Measurements from ENCODE around the gene NDUFA13.

The NDUFA13 gene

GRCh38 chr19:19527674-19528625 lies 11.9 kb downstream of the NDUFA13 start:
- no peaks in the 10 kb centered on the region for H3K9me3 ChIP-seq (ENCODE audit: insufficient read depth, low read length)
- peaks cover 73% of the 10 kb centered on the region for H3K36me3 ChIP-seq (ENCODE audit: insufficient read depth, insufficient read length, low read length)
- TF ChIP-seq ZNF274 (IDR thresholded peaks at IDR 0.05; ENCODE audit: low read depth, low read length) (no peak), YY1 (IDR thresholded peaks at IDR 0.05; ENCODE audit: insufficient read depth, insufficient read length) (no peak), SUZ12 (IDR thresholded peaks at IDR 0.05; ENCODE audit: extremely low read depth, insufficient read depth, insufficient read length) (no peak)
- H3K9ac ChIP-seq (ENCODE audit: insufficient read length, low read depth) = no peak overlapping the region
- no peaks in the 10 kb centered on the region for H3K27me3 ChIP-seq (ENCODE audit: insufficient read depth, insufficient read length)
- no peak for DNase-seq (ENCODE audit: low read depth, low spot score)
- H3K4me3 ChIP-seq (ENCODE audit: insufficient read length, low read depth) = no peak overlapping the region
- peaks cover 41% of the 10 kb centered on the region for H3K4me1 ChIP-seq (ENCODE audit: insufficient read depth, insufficient read length)

GRCh38 chr19:19528721-19529490 lies 12.9 kb downstream of the NDUFA13 start, which contains the start of gene YJEFN3:
YJEFN3 (plus strand) TSS chr19:19528911; CDS start chr19:19528933, 22 bp downstream.
- no peak for TF ChIP-seq SUZ12 (IDR thresholded peaks at IDR 0.05; ENCODE audit: extremely low read depth, insufficient read depth, insufficient read length)
- H3K9ac ChIP-seq (ENCODE audit: insufficient read length, low read depth) = peak within 1 kb of the TSS; percentile 16
- H3K27me3 ChIP-seq (ENCODE audit: insufficient read depth, insufficient read length) = no peaks in the 10 kb centered on the region
- H3K4me1 ChIP-seq (ENCODE audit: insufficient read depth, insufficient read length) = peaks cover 41% of the 10 kb centered on the region
- no peaks in the 10 kb centered on the region for H3K9me3 ChIP-seq (ENCODE audit: insufficient read depth, low read length)
- DNase-seq (ENCODE audit: low read depth, low spot score) = no peak
- H3K4me3 ChIP-seq (ENCODE audit: insufficient read length, low read depth) = no peak within 1 kb of the TSS
- H3K36me3 ChIP-seq (ENCODE audit: insufficient read depth, insufficient read length, low read length) = peaks cover 72% of the 10 kb centered on the region

- peak overlapping the region; percentile 43 for H3K9ac ChIP-seq (ENCODE audit: insufficient read length, low read depth)
- no peak for DNase-seq (ENCODE audit: low read depth, low spot score)
- no peak for TF ChIP-seq YY1 (IDR thresholded peaks at IDR 0.05; ENCODE audit: insufficient read depth, insufficient read length)
- no peak for TF ChIP-seq SUZ12 (IDR thresholded peaks at IDR 0.05; ENCODE audit: extremely low read depth, insufficient read depth, insufficient read length)
- no peak for TF ChIP-seq ZNF274 (IDR thresholded peaks at IDR 0.05; ENCODE audit: low read depth, low read length)
- H3K4me1 ChIP-seq (ENCODE audit: insufficient read depth, insufficient read length) = peaks cover 39% of the 10 kb centered on the region
- H3K27me3 ChIP-seq (ENCODE audit: insufficient read depth, insufficient read length) = no peaks in the 10 kb centered on the region
- no peak overlapping the region for H3K4me3 ChIP-seq (ENCODE audit: insufficient read length, low read depth)
- peaks cover 67% of the 10 kb centered on the region for H3K36me3 ChIP-seq (ENCODE audit: insufficient read depth, insufficient read length, low read length)
- no peaks in the 10 kb centered on the region for H3K9me3 ChIP-seq (ENCODE audit: insufficient read depth, low read length)
Measured at GRCh38 chr19:19529783-19530422, 13.9 kb downstream of the NDUFA13 start.

- DNase-seq (ENCODE audit: low read depth, low spot score) = no peak
- H3K9me3 ChIP-seq (ENCODE audit: insufficient read depth, low read length) = no peaks in the 10 kb centered on the region
- no peaks in the 10 kb centered on the region for H3K27me3 ChIP-seq (ENCODE audit: insufficient read depth, insufficient read length)
- TF ChIP-seq SUZ12 (IDR thresholded peaks at IDR 0.05; ENCODE audit: extremely low read depth, insufficient read depth, insufficient read length) (no peak), YY1 (IDR thresholded peaks at IDR 0.05; ENCODE audit: insufficient read depth, insufficient read length) (no peak), ZNF274 (IDR thresholded peaks at IDR 0.05; ENCODE audit: low read depth, low read length) (no peak)
- H3K4me3 ChIP-seq (ENCODE audit: insufficient read length, low read depth) = no peak overlapping the region
- H3K9ac ChIP-seq (ENCODE audit: insufficient read length, low read depth) = no peak overlapping the region
- peaks cover 67% of the 10 kb centered on the region for H3K36me3 ChIP-seq (ENCODE audit: insufficient read depth, insufficient read length, low read length)
- H3K4me1 ChIP-seq (ENCODE audit: insufficient read depth, insufficient read length) = peaks cover 35% of the 10 kb centered on the region
Measured at GRCh38 chr19:19530423-19530804, 14.4 kb downstream of the NDUFA13 start.

- no peak for TF ChIP-seq SUZ12 (IDR thresholded peaks at IDR 0.05; ENCODE audit: extremely low read depth, insufficient read depth, insufficient read length)
- peaks cover 30% of the 10 kb centered on the region for H3K4me1 ChIP-seq (ENCODE audit: insufficient read depth, insufficient read length)
- no peak for DNase-seq (ENCODE audit: low read depth, low spot score)
- no peaks in the 10 kb centered on the region for H3K27me3 ChIP-seq (ENCODE audit: insufficient read depth, insufficient read length)
- H3K9me3 ChIP-seq (ENCODE audit: insufficient read depth, low read length) = no peaks in the 10 kb centered on the region
- H3K9ac ChIP-seq (ENCODE audit: insufficient read length, low read depth) = no peak overlapping the region
- peaks cover 65% of the 10 kb centered on the region for H3K36me3 ChIP-seq (ENCODE audit: insufficient read depth, insufficient read length, low read length)
- no peak overlapping the region for H3K4me3 ChIP-seq (ENCODE audit: insufficient read length, low read depth)
Measured at GRCh38 chr19:19530889-19531288, 14.9 kb downstream of the NDUFA13 start.

GRCh38 chr19:19531951-19532805 lies 16.2 kb downstream of the NDUFA13 start:
- no peak overlapping the region for H3K4me3 ChIP-seq (ENCODE audit: insufficient read length, low read depth)
- TF ChIP-seq ZNF274 (IDR thresholded peaks at IDR 0.05; ENCODE audit: low read depth, low read length) = no peak
- no peaks in the 10 kb centered on the region for H3K9me3 ChIP-seq (ENCODE audit: insufficient read depth, low read length)
- peak overlapping the region; percentile 63 for H3K9ac ChIP-seq (ENCODE audit: insufficient read length, low read depth)
- H3K36me3 ChIP-seq (ENCODE audit: insufficient read depth, insufficient read length, low read length) = peaks cover 57% of the 10 kb centered on the region
- H3K4me1 ChIP-seq (ENCODE audit: insufficient read depth, insufficient read length) = peaks cover 27% of the 10 kb centered on the region
- H3K27me3 ChIP-seq (ENCODE audit: insufficient read depth, insufficient read length) = no peaks in the 10 kb centered on the region
- DNase-seq (ENCODE audit: low read depth, low spot score) = peak; percentile 47

Data from NT2/D1 (cell line).